HCT116 (cell line): Measurements from ENCODE around the gene CCT5. TPM values are rescaled to one million over a fixed set of nuclear protein-coding genes. Genes with fewer than 3 reads are reported as not detected.

Experiments
- ATAC-seq: fragments of 200-7000 bp; cut with Tn5 transposase; 2 replicates; pipeline ENCODE4 v1.9.1; 2020; ENCODE audit warnings: mild to moderate bottlenecking, moderate library complexity
- BruUV-seq: library from RNA; stranded (reverse); fragments of 400-500 nt; replicated peaks from 2 replicates; lab custom pipeline; 2021; lab: Mats Ljungman, UMichigan
- CTCF ChIA-PET: fragments of 300-600 bp; sonication (Branson Sonifier 250); formaldehyde crosslinking; loops from one replicate; lab custom pipeline; 2021; ENCODE audit warnings: antibody characterized with exemption; lab: Charles Lee
- POLR2A ChIA-PET: fragments of 300-600, 350-600 bp; sonication (Branson Sonifier 250); formaldehyde crosslinking; loops from one replicate; lab custom pipeline; 2021; ENCODE audit warnings: antibody characterized with exemption; lab: Charles Lee
- RAD21 ChIA-PET, 2 experiments: fragments of 300-600 bp; sonication (Branson Sonifier 250); formaldehyde crosslinking; loops; one replicate each; lab custom pipeline; 2023; ENCODE audit warnings: low total read pairs in 2 of 2; ENCODE audit not compliant: uncharacterized antibody in 2 of 2, unreplicated experiment in 2 of 2, low non-redundant PET in 1 of 2; lab: Charles Lee
- DNase-seq: peaks from one replicate; pipeline ENCODE4 v3.0.0-alpha.2; 2010; ENCODE audit warnings: low read depth, low spot score
- H2AFZ ChIP-seq: fragments of 200-600 bp; shearing (Covaris generic), sonication (generic); 2 replicates; pipeline ENCODE4 v1.6.1; 2017; ENCODE audit warnings: low read depth, mixed run types, mixed read lengths, antibody characterized with exemption, low read length; ENCODE audit not compliant: poor library complexity, severe bottlenecking
- H3K27ac ChIP-seq: 2 replicates; pipeline ENCODE4 v1.5.1; 2012; ENCODE audit warnings: low read depth, low read length
- H3K27me3 ChIP-seq: fragments of 200-600 bp; sonication (generic); 2 replicates; pipeline ENCODE4 v1.6.1; 2016; ENCODE audit warnings: mixed run types, low read length, mixed read lengths; ENCODE audit not compliant: insufficient read depth
- H3K36me3 ChIP-seq, 2 experiments: fragments of 200-500 bp in 1 of 2; fragments of 200-600 bp in 1 of 2; sonication (Bioruptor generic) in 1 of 2; sonication (generic) in 1 of 2; 2 replicates each; pipeline versions ENCODE4 v1.5.1 to v1.6.1; 2014 to 2016; ENCODE audit warnings: low read length in 2 of 2, inconsistent platforms in 1 of 2, mixed read lengths in 1 of 2, mixed run types in 1 of 2; ENCODE audit not compliant: insufficient read depth in 2 of 2, control insufficient read depth in 1 of 2
- H3K4me1 ChIP-seq, 2 experiments: fragments of 200-600 bp in 1 of 2; sonication (generic) in 1 of 2; 2 replicates each; pipeline versions ENCODE4 v1.5.1 to v1.6.1; 2012 to 2017; ENCODE audit warnings: low read length in 2 of 2, inconsistent platforms in 1 of 2, mild to moderate bottlenecking in 1 of 2, mixed read lengths in 1 of 2, mixed run types in 1 of 2, moderate library complexity in 1 of 2; ENCODE audit not compliant: insufficient read depth in 2 of 2, control insufficient read depth in 1 of 2
- H3K4me2 ChIP-seq: fragments of 200-600 bp; sonication (generic); 2 replicates; pipeline ENCODE4 v1.6.1; 2017; ENCODE audit warnings: mixed run types, low read length, mixed read lengths
- H3K4me3 ChIP-seq, 2 experiments: fragments of 200-600 bp in 1 of 2; sonication (generic) in 1 of 2; replicated peaks in 1 of 2; 2 replicates each; pipeline ENCODE4 v1.5.1; 2011 to 2016; ENCODE audit warnings: low read length in 2 of 2, control low read depth in 1 of 2, low read depth in 1 of 2, mild to moderate bottlenecking in 1 of 2, mixed read lengths in 1 of 2, mixed run types in 1 of 2
- H3K79me2 ChIP-seq: fragments of 200-600 bp; sonication (generic); 2 replicates; pipeline ENCODE4 v1.6.1; 2017; ENCODE audit warnings: mild to moderate bottlenecking, mixed run types, low read length, moderate library complexity, mixed read lengths; ENCODE audit not compliant: insufficient read depth
- H3K9ac ChIP-seq: fragments of 200-600 bp; sonication (generic); 2 replicates; pipeline ENCODE4 v1.6.1; 2016; ENCODE audit warnings: low read length, mixed read lengths
- H3K9me2 ChIP-seq: fragments of 200-600 bp; sonication (generic), shearing (Covaris generic); 2 replicates; pipeline ENCODE4 v1.6.1; 2017; ENCODE audit warnings: mixed run types, mild to moderate bottlenecking, moderate library complexity; ENCODE audit not compliant: insufficient read depth
- H3K9me3 ChIP-seq, 2 experiments: fragments of 200-500 bp in 1 of 2; fragments of 200-600 bp in 1 of 2; sonication (Bioruptor generic) in 1 of 2; sonication (generic) in 1 of 2; 2 replicates each; pipeline ENCODE4 v1.6.1; 2014 to 2017; ENCODE audit warnings: low read length in 2 of 2, mixed read lengths in 2 of 2, inconsistent platforms in 1 of 2, low read depth in 1 of 2, mild to moderate bottlenecking in 1 of 2, mixed run types in 1 of 2, moderate library complexity in 1 of 2; ENCODE audit not compliant: control insufficient read depth in 1 of 2, insufficient read depth in 1 of 2
- H4K20me1 ChIP-seq: fragments of 200-600 bp; sonication (generic), shearing (Covaris generic); 2 replicates; pipeline ENCODE4 v1.6.1; 2017; ENCODE audit warnings: mixed run types, mild to moderate bottlenecking, moderate library complexity; ENCODE audit not compliant: insufficient read depth
- CTCF ChIP-seq, 3 experiments: fragments of 200-600 bp in 1 of 3; sonication (generic) in 1 of 3; IDR thresholded peaks in 2 of 3; conservative IDR thresholded peaks in 1 of 3; 2 replicates each; pipeline ENCODE4 v1.5.1; 2012 to 2017; ENCODE audit warnings: low read depth in 2 of 3, low read length in 2 of 3, antibody characterized with exemption in 1 of 3, borderline replicate concordance in 1 of 3, control low read depth in 1 of 3, mild to moderate bottlenecking in 1 of 3, mixed read lengths in 1 of 3, mixed run types in 1 of 3, moderate library complexity in 1 of 3; ENCODE audit not compliant: insufficient read depth in 1 of 3
- EGR1 ChIP-seq: IDR thresholded peaks from 2 replicates; pipeline ENCODE4 v1.6.1; 2012; ENCODE audit warnings: low read depth
- POLR2A ChIP-seq: IDR thresholded peaks from 2 replicates; pipeline ENCODE4 v1.7.0; 2011; ENCODE audit warnings: borderline replicate concordance; ENCODE audit not compliant: insufficient read depth, insufficient read length; ENCODE audit errors: extremely low read depth
- POLR2AphosphoS5 ChIP-seq: IDR thresholded peaks from 2 replicates; pipeline ENCODE4 v1.6.1; 2011; ENCODE audit warnings: mild to moderate bottlenecking, low read depth, low read length, moderate library complexity
- SRF ChIP-seq: IDR thresholded peaks from 2 replicates; pipeline ENCODE4 v1.6.1; 2012; ENCODE audit warnings: low read depth
- YY1 ChIP-seq: IDR thresholded peaks from 2 replicates; pipeline ENCODE4 v1.6.1; 2011; ENCODE audit warnings: low read length, low read depth, moderate library complexity, mild to moderate bottlenecking; ENCODE audit not compliant: insufficient replicate concordance; ENCODE audit errors: extremely low read depth
- ZFX ChIP-seq: fragments of 450-650 bp; IDR thresholded peaks from 2 replicates; pipeline ENCODE4 v1.6.1; 2017
- ZNF274 ChIP-seq: fragments of 200-500 bp; sonication (Bioruptor generic); IDR thresholded peaks from 2 replicates; pipeline ENCODE4 v1.6.1; 2014; ENCODE audit warnings: mild to moderate bottlenecking, low read depth, low read length, inconsistent platforms
- intact Hi-C: fragments of 100-400 bp; cut with micrococcal nuclease; formaldehyde crosslinking; loops from 2 replicates; pipeline ENCODE4 v1.10.0; 2022
- total RNA-seq: library from RNA; stranded (reverse); gene quantifications from one replicate; pipeline ENCODE4 v1.2.1, GENCODE V29; 2021; ENCODE audit not compliant: unreplicated experiment
- TF ChIP-seq, protein P1 (sequence below): IDR thresholded peaks from 2 replicates; pipeline ENCODE4 v1.6.1; 2011; ENCODE audit warnings: mild to moderate bottlenecking, low read length, moderate library complexity; ENCODE audit not compliant: insufficient replicate concordance; ENCODE audit errors: extremely low read depth

The CCT5 gene
- total RNA-seq, 1 experiment from 2014 or later, result 489 TPM

DNA sequence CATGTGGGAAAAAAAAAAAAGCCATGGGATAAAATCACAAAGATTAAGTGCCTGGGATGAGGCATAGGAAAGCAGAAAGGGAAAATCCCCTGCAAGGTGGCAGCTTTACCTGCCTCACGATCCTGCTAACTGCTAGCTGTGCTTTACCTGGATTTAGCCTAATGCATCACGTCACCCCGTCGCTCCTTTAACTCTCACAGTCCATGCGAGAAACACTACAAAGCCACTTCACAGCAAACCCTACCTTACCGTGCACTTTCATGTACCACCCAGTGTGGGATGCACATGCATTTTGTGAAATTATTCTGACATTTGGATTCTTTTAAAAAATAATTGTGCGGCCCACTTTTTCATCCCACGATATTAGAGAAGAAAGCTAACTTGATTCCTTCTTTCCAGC lies 31.4 kb upstream of the CCT5 start:
- POLR2A ChIA-PET, result no interaction called here
- no TSS peak for BruUV-seq
- RAD21 ChIA-PET, result no interaction called here

DNA sequence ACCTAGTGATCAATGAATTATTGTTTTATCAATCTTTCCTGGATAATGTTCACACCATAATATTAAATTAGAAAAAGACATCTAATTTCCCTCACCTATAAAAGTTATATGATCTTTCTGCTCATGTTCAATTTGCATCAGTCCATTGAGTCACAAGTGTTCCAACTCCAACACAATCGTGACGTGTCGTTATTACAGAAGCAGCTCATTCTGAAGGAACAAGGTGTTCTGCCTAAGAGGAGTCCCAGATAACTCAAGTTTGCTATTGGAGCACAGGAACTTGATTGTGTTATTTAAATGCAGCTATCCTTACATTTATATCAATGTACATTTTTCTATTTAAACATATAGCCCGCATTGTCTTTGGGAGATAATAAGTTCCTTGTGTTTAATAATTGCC lies 31.0 kb upstream of the CCT5 start:
- Histone ChIP-seq H3K4me2 (no peak overlapping the region), H3K27ac (no peak overlapping the region), H3K4me1 (no peaks in the 10 kb centered on the region), H3K9me2 (no peaks in the 10 kb centered on the region), H3K79me2 (no peaks in the 10 kb centered on the region), H2AFZ (no peak overlapping the region), H3K36me3 (no peaks in the 10 kb centered on the region), H3K9me3 (no peaks in the 10 kb centered on the region), H3K9ac (no peak overlapping the region), H4K20me1 (no peaks in the 10 kb centered on the region), H3K27me3 (no peaks in the 10 kb centered on the region), H3K4me3 (no peak overlapping the region)
- no peak for ATAC-seq
- POLR2A ChIA-PET, result no interaction called here
- CTCF ChIA-PET, result no interaction called here
- RAD21 ChIA-PET, result no interaction called here
- no TSS peak for BruUV-seq
- TF ChIP-seq, protein P1, sequence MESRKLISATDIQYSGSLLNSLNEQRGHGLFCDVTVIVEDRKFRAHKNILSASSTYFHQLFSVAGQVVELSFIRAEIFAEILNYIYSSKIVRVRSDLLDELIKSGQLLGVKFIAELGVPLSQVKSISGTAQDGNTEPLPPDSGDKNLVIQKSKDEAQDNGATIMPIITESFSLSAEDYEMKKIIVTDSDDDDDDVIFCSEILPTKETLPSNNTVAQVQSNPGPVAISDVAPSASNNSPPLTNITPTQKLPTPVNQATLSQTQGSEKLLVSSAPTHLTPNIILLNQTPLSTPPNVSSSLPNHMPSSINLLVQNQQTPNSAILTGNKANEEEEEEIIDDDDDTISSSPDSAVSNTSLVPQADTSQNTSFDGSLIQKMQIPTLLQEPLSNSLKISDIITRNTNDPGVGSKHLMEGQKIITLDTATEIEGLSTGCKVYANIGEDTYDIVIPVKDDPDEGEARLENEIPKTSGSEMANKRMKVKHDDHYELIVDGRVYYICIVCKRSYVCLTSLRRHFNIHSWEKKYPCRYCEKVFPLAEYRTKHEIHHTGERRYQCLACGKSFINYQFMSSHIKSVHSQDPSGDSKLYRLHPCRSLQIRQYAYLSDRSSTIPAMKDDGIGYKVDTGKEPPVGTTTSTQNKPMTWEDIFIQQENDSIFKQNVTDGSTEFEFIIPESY, result no peak
- TF ChIP-seq CTCF (IDR thresholded peaks at IDR 0.05 in 2 of 3, conservative IDR thresholded peaks at IDR 0.05 in 1 of 3; ENCODE audit: borderline replicate concordance in 1 of 3, insufficient read depth in 1 of 3, low read depth in 2 of 3, low read length in 2 of 3) (no peak), POLR2AphosphoS5 (no peak), POLR2A (no peak)
- no peak for DNase-seq
- intact Hi-C loops, result no loop called here

More for the DNA sequence above, 31.4 kb upstream of the CCT5 start:
- Histone ChIP-seq H3K9me3 (no peaks in the 10 kb centered on the region), H4K20me1 (no peaks in the 10 kb centered on the region), H3K27ac (no peak overlapping the region), H3K36me3 (no peaks in the 10 kb centered on the region), H3K4me2 (no peak overlapping the region), H3K9ac (no peak overlapping the region), H2AFZ (no peak overlapping the region), H3K4me1 (no peaks in the 10 kb centered on the region), H3K79me2 (no peaks in the 10 kb centered on the region), H3K27me3 (no peaks in the 10 kb centered on the region), H3K4me3 (no peak overlapping the region), H3K9me2 (no peaks in the 10 kb centered on the region)
- TF ChIP-seq ZFX (no peak), YY1 (no peak), ZNF274 (no peak), EGR1 (no peak), SRF (no peak), POLR2A (no peak)
- intact Hi-C loops, result no loop called here
- CTCF ChIA-PET, result no interaction called here
- DNase-seq (no peak), ATAC-seq (no peak)
